ENCODE data around the gene SMC1B. TPM values are rescaled to one million over a fixed set of nuclear protein-coding genes. Genes with fewer than 3 reads are reported as not detected.
A peak's percentile ranks its signal among the peaks of the same experiment; 100 is the strongest.

SMC1B gene
- total RNA-seq = under 1 TPM in 1 of 2 experiments, not detected in 1; 0.16 TPM
- polyA plus RNA-seq = not detected
- 0.07 to 1.3 (median 0.47) reads per million in 6 experiments for total RNA-seq

- Mint-ChIP-seq H3K36me3 (no peaks in the 10 kb centered on the region), H3K4me1 (peaks cover 5 to 14% (median 8%) of the 10 kb centered on the region in 4 donors), H3K9me3 (peaks cover 0 to 4% (median 0%) of the 10 kb centered on the region in 9 donors), H3K27ac (peak within 1 kb of the TSS in 9 of 10 donors; percentile 65 to 95 (median 91)), H3K4me3 (peak within 1 kb of the TSS; percentile 67 to 87 (median 80)), H3K27me3 (peaks cover 0 to 3% (median under 1%) of the 10 kb centered on the region in 5 donors)
- DNase-seq (peak; percentile 65 to 95 (median 80)), ATAC-seq (peak; percentile 92 to 94)
- POLR2A ChIA-PET = interaction anchor here (0.8 to 1.2 kb wide), 4 partner anchors 12 to 104 kb away, joined by 3 to 4 read pairs (median 3); partner anchors contain the start of gene FAM118A
These were observed at the start of gene SMC1B, which contains the start of gene RIBC2 for GRCh38 chr22:45413368-45414211. Gene SMC1B (minus strand): TSS chr22:45413599. CDS start chr22:45413567, 32 bp downstream. Gene RIBC2 (plus strand): TSS chr22:45413693. CDS start chr22:45413887, 194 bp downstream.

- Mint-ChIP-seq H3K27me3 (peaks cover 0 to 7% (median 3%) of the 10 kb centered on the region in 5 donors), H3K36me3 (peaks cover 0 to 6% (median 0%) of the 10 kb centered on the region in 3 donors), H3K9me3 (peaks cover 0 to 4% (median 3%) of the 10 kb centered on the region in 9 donors), H3K4me1 (peaks cover 0 to 3% (median under 1%) of the 10 kb centered on the region in 4 donors), H3K27ac (no peak overlapping the region), H3K4me3 (no peak overlapping the region)
- DNase-seq = no peak
- no peak for ATAC-seq
- POLR2A ChIA-PET = no interaction called here
These were observed 48.7 kb upstream of the SMC1B start for GRCh38 chr22:45462034-45462655.

DNA sequence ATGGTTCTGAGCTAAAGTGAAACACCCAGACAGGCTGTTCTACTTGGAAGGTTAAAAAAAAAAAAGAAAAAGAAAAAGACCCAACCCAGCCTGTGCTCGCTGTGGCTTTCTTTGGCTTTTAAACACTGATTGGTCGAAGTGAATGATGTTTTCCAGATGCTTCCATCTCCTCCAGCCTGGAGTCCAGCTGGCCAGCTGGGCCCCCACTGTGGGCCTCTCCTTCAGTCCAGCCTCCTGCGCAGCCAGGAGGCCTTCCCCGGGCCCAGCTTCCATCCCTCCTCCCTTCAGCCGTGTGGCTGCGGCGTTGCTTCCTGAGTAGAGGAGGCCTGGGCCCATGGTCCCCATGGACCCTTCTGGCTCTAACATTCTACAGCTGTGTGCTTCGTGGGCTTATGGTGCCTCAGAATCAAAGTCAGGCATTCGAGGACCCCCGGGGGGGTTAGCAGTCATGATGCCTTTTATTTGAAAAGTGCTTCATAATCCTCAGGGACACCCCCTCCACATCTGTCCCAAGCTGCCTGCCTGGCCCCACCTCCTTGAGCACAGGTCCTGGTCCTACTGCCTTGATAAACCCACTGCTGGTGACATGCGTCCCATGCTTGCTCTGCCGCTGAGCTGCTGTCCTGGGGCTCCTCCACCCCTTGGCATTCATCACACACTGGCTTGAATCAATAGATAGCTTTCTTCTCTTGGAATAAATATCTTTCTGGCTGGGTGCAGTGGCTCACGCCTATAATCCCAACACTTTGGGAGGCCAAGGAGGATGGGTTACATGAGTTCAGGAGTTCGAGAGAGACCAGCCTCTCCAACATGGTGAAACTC is 47.1 kb upstream of the SMC1B start:
- peaks cover 0 to under 1% (median 0%) of the 10 kb centered on the region in 9 donors for H3K9me3 Mint-ChIP-seq
- peaks cover 0 to 10% (median 3%) of the 10 kb centered on the region in 5 donors for H3K27me3 Mint-ChIP-seq
- peaks cover 0 to 6% (median 0%) of the 10 kb centered on the region in 3 donors for H3K36me3 Mint-ChIP-seq
- no peak for ATAC-seq
- no peak for DNase-seq
- POLR2A ChIA-PET = no interaction called here
- no peak overlapping the region for H3K27ac Mint-ChIP-seq
- H3K4me3 Mint-ChIP-seq = no peak overlapping the region
- H3K4me1 Mint-ChIP-seq = peaks cover 0 to 2% (median under 1%) of the 10 kb centered on the region in 4 donors

DNA sequence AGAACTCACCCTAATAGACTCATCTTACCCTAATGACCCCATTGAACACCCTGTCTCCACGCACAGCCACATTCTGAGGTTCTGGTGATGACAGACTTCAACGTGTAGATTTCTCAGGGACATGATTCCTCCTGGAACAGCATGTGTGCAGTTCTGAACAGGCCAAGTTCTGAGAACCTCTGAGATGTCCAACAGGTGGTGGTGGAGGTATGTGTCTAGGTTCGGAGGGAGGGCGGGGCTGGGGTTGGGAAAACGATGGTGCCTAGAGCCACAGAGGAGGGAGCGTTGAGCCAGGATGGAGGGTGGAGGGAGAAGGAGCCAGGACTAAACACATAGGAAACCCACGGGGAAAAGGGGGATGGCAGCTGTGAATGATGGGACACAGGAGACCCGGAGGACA is 45.8 kb upstream of the SMC1B start:
- no peak for ATAC-seq
- Mint-ChIP-seq H3K9me3 (no peaks in the 10 kb centered on the region), H3K36me3 (peaks cover 0 to 2% (median 0%) of the 10 kb centered on the region in 3 donors), H3K27ac (no peak overlapping the region), H3K4me3 (no peak overlapping the region), H3K27me3 (peaks cover 0 to 9% (median 3%) of the 10 kb centered on the region in 5 donors), H3K4me1 (peaks cover 0 to 2% (median 0%) of the 10 kb centered on the region in 4 donors)
- POLR2A ChIA-PET = no interaction called here
- no peak for DNase-seq

DNA sequence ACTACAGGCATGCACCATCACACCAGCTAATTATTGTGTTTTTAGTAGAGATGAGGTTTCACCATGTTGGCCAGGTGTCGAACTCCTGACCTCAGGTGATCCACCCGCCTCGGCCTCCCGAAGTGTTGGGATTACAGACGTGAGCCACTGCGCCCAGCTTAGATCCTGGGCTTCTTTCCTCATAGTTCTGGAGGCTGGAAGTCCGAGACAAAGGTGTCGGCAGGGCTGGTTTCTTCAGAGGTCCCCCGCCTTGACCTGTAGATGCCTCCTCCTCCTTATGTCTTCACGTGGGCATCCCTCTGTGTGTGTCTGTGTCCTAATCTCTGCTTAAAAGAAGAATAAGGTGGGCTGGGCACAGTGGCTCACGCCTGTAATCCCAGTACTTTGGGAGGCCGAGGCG is 45.1 kb upstream of the SMC1B start:
- Mint-ChIP-seq H3K4me1 (peaks cover 0 to 2% (median 0%) of the 10 kb centered on the region in 4 donors), H3K9me3 (no peaks in the 10 kb centered on the region), H3K4me3 (no peak overlapping the region), H3K27ac (no peak overlapping the region), H3K36me3 (no peaks in the 10 kb centered on the region), H3K27me3 (peaks cover 0 to 9% (median 3%) of the 10 kb centered on the region in 5 donors)
- no peak for ATAC-seq
- no peak for DNase-seq
- POLR2A ChIA-PET = no interaction called here

GRCh38 chr22:45456811-45457210 is 43.4 kb upstream of the SMC1B start:
- no peaks in the 10 kb centered on the region for H3K36me3 Mint-ChIP-seq
- H3K27me3 Mint-ChIP-seq = peaks cover 0 to 12% (median 3%) of the 10 kb centered on the region in 5 donors
- no peak overlapping the region for H3K27ac Mint-ChIP-seq
- H3K9me3 Mint-ChIP-seq = no peaks in the 10 kb centered on the region
- H3K4me3 Mint-ChIP-seq = no peak overlapping the region
- peaks cover 0 to 2% (median 0%) of the 10 kb centered on the region in 4 donors for H3K4me1 Mint-ChIP-seq
- ATAC-seq (no peak), DNase-seq (no peak)
- POLR2A ChIA-PET = no interaction called here

- no peak overlapping the region for H3K27ac Mint-ChIP-seq
- DNase-seq = no peak
- peaks cover 0 to 2% (median 0%) of the 10 kb centered on the region in 4 donors for H3K4me1 Mint-ChIP-seq
- no peaks in the 10 kb centered on the region for H3K36me3 Mint-ChIP-seq
- no peak overlapping the region for H3K4me3 Mint-ChIP-seq
- no peak for ATAC-seq
- H3K27me3 Mint-ChIP-seq = peaks cover 0 to 12% (median 3%) of the 10 kb centered on the region in 5 donors
- no peaks in the 10 kb centered on the region for H3K9me3 Mint-ChIP-seq
- POLR2A ChIA-PET = no interaction called here
These were observed 42.2 kb upstream of the SMC1B start for GRCh38 chr22:45455621-45456020.

- POLR2A ChIA-PET = no interaction called here
- H3K9me3 Mint-ChIP-seq = no peaks in the 10 kb centered on the region
- no peak overlapping the region for H3K27ac Mint-ChIP-seq
- peaks cover 0 to 12% (median 3%) of the 10 kb centered on the region in 5 donors for H3K27me3 Mint-ChIP-seq
- H3K4me3 Mint-ChIP-seq = no peak overlapping the region
- DNase-seq (no peak), ATAC-seq (no peak)
- H3K36me3 Mint-ChIP-seq = no peaks in the 10 kb centered on the region
- H3K4me1 Mint-ChIP-seq = peaks cover 0 to 2% (median 0%) of the 10 kb centered on the region in 4 donors
These were observed 41.8 kb upstream of the SMC1B start for GRCh38 chr22:45455212-45455611.

DNA sequence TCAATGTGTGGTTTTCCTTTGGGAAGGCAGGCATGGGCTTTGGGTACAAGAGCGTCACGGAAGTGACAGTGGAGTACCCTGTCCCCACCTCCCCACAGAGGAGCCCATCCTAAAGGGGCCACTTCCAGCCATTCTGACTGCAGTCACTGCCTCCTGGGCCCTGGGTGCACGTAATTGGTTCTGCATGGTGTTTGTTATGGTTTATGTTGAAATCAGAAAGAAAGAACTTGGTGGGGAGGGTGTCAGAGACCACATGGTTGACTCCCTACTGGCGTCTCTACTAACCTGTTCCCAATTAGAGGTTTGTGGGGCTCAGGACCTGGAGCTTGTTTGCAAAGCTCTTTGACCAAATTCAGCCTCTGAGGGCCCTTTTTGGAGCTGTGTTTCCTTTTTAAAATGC is 40.9 kb upstream of the SMC1B start:
- Mint-ChIP-seq H3K9me3 (no peaks in the 10 kb centered on the region), H3K4me3 (no peak overlapping the region), H3K27ac (no peak overlapping the region), H3K27me3 (peaks cover 0 to 12% (median 3%) of the 10 kb centered on the region in 5 donors), H3K4me1 (peaks cover 0 to 2% (median 0%) of the 10 kb centered on the region in 4 donors), H3K36me3 (no peaks in the 10 kb centered on the region)
- POLR2A ChIA-PET = no interaction called here
- ATAC-seq (no peak), DNase-seq (no peak)

- no peak for DNase-seq
These were observed 40.4 kb upstream of the SMC1B start for GRCh38 chr22:45453764-45454163.

DNA sequence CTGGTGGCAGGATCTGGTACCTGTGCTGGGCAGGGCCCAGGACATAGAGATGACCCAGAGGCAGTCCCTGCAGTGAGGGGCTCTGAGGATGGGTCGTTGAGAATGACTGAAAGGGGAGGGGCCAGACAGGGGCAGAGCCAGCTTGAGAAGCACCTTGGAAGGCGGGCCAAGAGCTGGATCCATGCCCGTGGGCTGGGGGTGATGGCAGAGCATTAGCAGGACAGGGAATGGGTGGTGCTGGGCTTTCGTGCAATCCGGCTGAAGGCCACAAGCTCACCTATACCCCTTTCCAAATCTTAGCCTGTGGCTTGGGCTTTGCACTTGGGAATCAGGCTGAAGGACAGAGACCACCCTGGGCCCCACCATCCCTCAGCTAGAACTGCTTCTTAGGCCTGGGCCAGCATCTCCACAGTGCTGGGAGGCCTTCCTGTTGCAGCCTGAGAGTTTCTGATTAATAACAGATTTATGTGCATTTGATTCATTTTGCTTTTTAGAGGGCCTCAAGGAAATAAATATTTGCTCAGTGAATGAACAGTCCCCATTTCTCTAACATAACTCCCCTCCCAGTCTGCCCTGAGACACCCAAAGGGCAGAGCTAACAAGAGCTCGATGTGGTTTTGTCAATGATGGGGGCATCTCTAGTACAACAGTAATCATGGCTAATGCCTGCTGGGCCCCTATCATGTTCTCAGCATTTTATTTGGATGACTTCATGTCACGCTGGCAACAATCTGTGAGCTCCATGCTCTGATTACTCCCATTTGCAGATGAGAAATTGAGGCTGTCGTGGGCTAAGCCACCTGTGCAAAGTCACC is 39.4 kb upstream of the SMC1B start:
- Mint-ChIP-seq H3K4me1 (peaks cover 0 to 2% (median 0%) of the 10 kb centered on the region in 4 donors), H3K27me3 (peaks cover 0 to 12% (median 3%) of the 10 kb centered on the region in 5 donors), H3K9me3 (no peaks in the 10 kb centered on the region), H3K27ac (no peak overlapping the region), H3K4me3 (no peak overlapping the region), H3K36me3 (no peaks in the 10 kb centered on the region)
- POLR2A ChIA-PET = no interaction called here
- ATAC-seq (no peak), DNase-seq (no peak)

More at GRCh38 chr22:45453764-45454163, 40.4 kb upstream of the SMC1B start:
- Mint-ChIP-seq H3K4me1 (peaks cover 0 to 2% (median 0%) of the 10 kb centered on the region in 4 donors), H3K27me3 (peaks cover 0 to 12% (median 3%) of the 10 kb centered on the region in 5 donors), H3K36me3 (no peaks in the 10 kb centered on the region), H3K9me3 (no peaks in the 10 kb centered on the region), H3K4me3 (no peak overlapping the region), H3K27ac (no peak overlapping the region)
- POLR2A ChIA-PET = no interaction called here
- ATAC-seq = no peak

Data from naive thymus-derived CD8-positive, alpha-beta T cell (primary cell).